ENCODE results near the gene SH3BP1.
A peak's percentile ranks its signal among the peaks of the same experiment; 100 is the strongest.

Gene SH3BP1

DNA sequence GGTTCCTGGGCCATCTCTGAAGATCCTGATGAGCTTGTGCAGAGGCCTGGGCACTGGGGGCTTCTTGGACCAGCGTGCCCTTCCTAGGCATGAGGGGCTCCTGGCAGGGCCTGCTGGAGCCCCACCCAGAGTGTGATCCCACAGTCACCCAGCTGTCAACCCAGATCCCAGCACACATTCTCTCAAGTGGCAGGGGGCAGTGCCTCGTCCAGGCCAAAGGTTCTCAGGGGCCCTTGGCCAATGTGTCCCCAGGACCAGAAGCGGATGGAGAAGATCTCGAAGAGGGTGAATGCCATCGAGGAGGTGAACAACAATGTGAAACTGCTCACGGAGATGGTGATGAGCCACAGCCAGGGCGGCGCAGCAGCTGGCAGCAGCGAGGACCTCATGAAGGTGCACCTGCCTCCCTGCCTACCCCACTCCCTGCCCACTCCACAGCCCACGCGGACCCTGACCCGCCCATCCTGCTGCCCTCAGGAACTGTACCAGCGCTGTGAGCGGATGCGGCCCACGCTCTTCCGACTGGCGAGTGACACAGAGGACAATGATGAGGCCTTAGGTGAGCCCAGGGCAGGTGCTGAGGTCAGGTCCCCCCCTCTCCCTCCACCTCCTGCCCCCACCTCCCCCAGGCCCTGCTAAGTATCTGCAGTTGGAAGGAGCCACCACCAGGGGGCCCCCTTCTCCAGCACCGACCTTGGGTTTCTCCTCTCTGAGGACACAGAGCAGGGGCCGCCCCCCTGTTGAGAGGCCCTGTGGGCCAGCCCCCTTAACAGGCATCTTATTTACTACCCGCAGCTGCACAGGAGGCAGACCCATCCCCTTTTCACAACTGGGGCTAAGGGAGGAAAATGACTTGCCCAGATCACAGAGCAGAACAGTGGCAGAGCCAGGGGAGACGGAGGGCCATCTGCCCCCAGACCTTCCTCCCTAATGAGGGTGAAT, 16.1 kb upstream of the SH3BP1 start:
- TF ChIP-seq, protein P1, sequence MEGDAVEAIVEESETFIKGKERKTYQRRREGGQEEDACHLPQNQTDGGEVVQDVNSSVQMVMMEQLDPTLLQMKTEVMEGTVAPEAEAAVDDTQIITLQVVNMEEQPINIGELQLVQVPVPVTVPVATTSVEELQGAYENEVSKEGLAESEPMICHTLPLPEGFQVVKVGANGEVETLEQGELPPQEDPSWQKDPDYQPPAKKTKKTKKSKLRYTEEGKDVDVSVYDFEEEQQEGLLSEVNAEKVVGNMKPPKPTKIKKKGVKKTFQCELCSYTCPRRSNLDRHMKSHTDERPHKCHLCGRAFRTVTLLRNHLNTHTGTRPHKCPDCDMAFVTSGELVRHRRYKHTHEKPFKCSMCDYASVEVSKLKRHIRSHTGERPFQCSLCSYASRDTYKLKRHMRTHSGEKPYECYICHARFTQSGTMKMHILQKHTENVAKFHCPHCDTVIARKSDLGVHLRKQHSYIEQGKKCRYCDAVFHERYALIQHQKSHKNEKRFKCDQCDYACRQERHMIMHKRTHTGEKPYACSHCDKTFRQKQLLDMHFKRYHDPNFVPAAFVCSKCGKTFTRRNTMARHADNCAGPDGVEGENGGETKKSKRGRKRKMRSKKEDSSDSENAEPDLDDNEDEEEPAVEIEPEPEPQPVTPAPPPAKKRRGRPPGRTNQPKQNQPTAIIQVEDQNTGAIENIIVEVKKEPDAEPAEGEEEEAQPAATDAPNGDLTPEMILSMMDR (IDR thresholded peaks at IDR 0.05) = peak; percentile 96

DNA sequence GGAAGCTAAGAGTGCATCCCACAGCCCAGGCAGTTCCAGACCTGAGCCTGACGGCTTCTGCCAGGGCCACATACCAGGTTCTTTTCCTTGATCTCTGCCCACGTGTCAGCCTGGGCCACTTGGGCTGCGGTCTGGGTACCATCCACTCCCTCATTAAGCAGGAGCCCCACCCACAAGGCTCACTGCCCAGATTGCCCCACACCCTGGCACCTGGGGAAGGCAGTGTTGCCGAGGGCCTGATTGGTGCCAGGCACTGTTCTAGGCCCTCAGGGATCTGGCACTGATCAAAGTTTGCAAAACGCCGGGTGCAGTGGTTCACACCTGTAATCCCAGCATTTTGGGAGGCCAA, 15.5 kb upstream of the SH3BP1 start:
- TF ChIP-seq, protein P1 (IDR thresholded peaks at IDR 0.05) = no peak

DNA sequence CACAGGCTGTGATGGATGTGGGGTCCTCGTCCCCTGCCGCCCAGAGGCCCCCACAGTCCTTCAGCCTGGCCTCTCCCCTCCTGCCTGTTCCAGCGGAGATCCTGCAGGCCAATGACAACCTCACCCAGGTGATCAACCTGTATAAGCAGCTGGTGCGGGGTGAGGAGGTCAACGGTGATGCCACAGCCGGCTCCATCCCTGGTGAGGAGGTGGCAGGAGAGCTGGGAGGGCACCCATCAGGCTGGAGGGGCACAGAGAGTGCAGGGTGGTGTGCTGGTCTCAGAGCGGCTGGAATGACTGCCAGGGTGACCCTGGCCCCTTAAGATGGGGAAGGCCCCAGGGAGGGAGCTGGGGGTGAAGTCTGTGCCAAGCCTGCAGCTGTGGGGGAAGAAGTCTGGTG, 14.6 kb upstream of the SH3BP1 start:
- TF ChIP-seq, protein P1 (IDR thresholded peaks at IDR 0.05) = no peak

DNA sequence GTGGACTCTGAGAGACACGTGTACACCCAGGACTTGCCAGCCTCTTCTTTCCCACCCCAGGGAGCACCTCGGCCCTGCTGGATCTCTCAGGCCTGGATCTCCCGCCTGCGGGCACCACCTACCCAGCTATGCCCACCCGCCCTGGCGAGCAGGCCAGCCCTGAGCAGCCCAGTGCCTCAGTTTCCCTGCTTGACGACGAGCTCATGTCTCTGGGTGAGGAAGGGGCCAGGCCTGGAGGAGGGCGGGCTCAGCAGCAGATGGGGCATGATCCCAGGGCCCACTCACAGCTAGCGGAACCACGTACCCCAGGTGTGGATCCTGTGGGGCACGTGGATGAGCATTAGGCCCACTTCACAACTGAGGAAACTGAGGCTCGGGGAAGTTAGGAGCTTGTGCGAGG, 13.7 kb upstream of the SH3BP1 start:
- TF ChIP-seq, protein P1 (IDR thresholded peaks at IDR 0.05) = no peak

DNA sequence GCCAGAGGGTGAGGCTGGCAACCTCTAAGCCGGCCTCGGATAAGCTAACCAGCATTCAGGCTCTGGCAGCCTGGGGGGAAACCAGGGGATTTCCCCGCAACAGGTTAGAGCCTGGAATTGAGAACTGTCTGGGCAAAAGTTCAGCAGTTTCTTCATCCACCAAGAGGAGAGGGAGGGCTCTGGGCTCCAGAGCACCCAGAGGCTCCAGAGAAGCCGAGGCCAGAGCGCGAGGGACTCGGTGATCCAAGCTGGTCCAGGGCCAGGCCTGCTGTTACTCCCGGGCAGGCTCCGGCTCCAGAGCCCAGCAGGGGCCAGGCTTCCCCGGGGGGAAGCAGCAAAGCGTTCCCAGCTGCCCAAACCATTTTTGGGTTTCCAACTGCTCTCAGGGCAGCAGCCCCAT, 13.3 kb upstream of the SH3BP1 start:
- TF ChIP-seq, protein P1 (IDR thresholded peaks at IDR 0.05) = no peak

DNA sequence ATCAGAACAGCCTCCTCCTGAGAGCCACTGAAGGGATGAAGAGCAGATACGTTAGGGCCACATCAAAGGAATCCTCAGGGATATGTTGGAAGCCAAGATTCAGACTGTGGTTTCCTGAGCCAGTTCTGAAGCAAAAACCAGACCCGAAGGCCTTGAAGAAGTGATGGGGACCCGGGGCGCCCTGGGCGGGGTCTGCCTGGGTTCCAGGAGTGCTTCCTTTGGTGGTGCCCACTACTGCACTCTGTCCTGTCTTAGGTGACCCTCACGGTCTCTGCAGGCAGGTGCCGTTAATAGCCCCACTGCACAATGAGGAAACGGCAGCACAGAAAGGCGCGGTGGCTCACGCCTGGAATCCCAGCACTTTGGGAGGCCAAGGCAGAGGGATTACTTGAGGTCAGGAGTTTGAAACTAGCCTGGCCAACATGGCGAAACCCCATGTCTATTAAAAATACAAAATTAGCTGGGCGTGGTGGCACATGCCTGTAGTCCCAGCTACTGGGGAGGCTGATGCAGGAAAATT, 12.9 kb upstream of the SH3BP1 start:
- TF ChIP-seq, protein P1 (IDR thresholded peaks at IDR 0.05) = no peak

DNA sequence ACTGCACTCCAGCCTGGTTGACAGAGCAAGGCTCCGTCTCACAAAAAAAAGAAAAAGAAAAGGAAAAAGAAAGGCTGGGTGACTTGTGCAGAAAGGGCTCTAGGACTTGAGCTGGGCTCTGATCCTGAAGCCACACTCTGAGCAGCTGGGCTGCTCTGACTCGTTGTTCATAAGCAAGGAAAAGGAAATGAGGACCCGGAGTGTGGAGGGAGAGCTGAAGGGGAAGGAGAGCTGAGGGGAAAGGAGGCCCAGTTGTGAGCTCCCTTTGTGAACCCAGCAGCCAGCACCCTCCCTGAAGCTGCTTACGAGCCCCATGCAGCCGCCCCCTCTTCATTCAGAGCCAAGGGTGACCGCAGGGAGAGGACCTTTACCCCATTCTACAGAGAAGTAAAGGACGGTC, 12.3 kb upstream of the SH3BP1 start:
- TF ChIP-seq, protein P1 (IDR thresholded peaks at IDR 0.05) = no peak
